ENCODE measurements around the gene KIF21A.

KIF21A gene

GRCh38 chr12:39442831-39443080, 164 bp downstream of the KIF21A start:
- ChIA-PET CTCF (interaction anchor here (0.5 kb wide), 1 partner anchor 138 kb away, joined by 3 read pairs; no protein-coding TSS in a partner anchor), POLR2A (no interaction called here)
- Histone ChIP-seq H3K27me3 (replicated peaks in 2 of 5; ENCODE audit: control insufficient read depth in 4 of 5, insufficient read depth in 5 of 5, low read length in 4 of 5) (peaks cover 0 to 16% (median 2%) of the 10 kb centered on the region in 5 experiments), H3K4me3 (ENCODE audit: control insufficient read depth in 1 of 7, extremely low read depth in 1 of 7, insufficient read depth in 4 of 7, low read depth in 2 of 7, low read length in 6 of 7) (peak overlapping the region; percentile 49 to 90 (median 69)), H3K36me3 (ENCODE audit: control insufficient read depth in 4 of 4, insufficient read depth in 4 of 4, low read length in 3 of 4) (no peaks in the 10 kb centered on the region), H3K9me3 (ENCODE audit: control extremely low read depth in 1 of 5, control insufficient read depth in 4 of 5, insufficient read depth in 2 of 5, low read depth in 1 of 5, low read length in 4 of 5) (no peaks in the 10 kb centered on the region), H3K27ac (ENCODE audit: insufficient read depth in 1 of 2, low read depth in 1 of 2, low read length in 2 of 2, poor library complexity in 1 of 2, severe bottlenecking in 2 of 2) (peak overlapping the region in 1 of 2 experiments; percentile 5), H3K4me1 (ENCODE audit: control extremely low read depth in 1 of 4, control insufficient read depth in 4 of 4, insufficient read depth in 4 of 4, low read length in 3 of 4) (peaks cover 0 to 19% (median 16%) of the 10 kb centered on the region in 4 experiments)
- DNase-seq = no peak
- WGBS (ENCODE audit: insufficient coverage) = under 1% methylated on average over 30 of the region's 34 CpGs

- ChIA-PET POLR2A (no interaction called here), CTCF (no interaction called here)
- peak; percentile 12 to 72 (median 52) for DNase-seq
- Histone ChIP-seq H3K4me3 (ENCODE audit: control insufficient read depth in 1 of 7, extremely low read depth in 1 of 7, insufficient read depth in 4 of 7, low read depth in 2 of 7, low read length in 6 of 7) (peak overlapping the region; percentile 49 to 90 (median 69)), H3K36me3 (ENCODE audit: control insufficient read depth in 4 of 4, insufficient read depth in 4 of 4, low read length in 3 of 4) (no peaks in the 10 kb centered on the region), H3K4me1 (ENCODE audit: control extremely low read depth in 1 of 4, control insufficient read depth in 4 of 4, insufficient read depth in 4 of 4, low read length in 3 of 4) (peaks cover 0 to 19% (median 16%) of the 10 kb centered on the region in 4 experiments), H3K27ac (ENCODE audit: insufficient read depth in 1 of 2, low read depth in 1 of 2, low read length in 2 of 2, poor library complexity in 1 of 2, severe bottlenecking in 2 of 2) (peak overlapping the region in 1 of 2 experiments; percentile 5), H3K9me3 (ENCODE audit: control extremely low read depth in 1 of 5, control insufficient read depth in 4 of 5, insufficient read depth in 2 of 5, low read depth in 1 of 5, low read length in 4 of 5) (no peaks in the 10 kb centered on the region), H3K27me3 (replicated peaks in 2 of 5; ENCODE audit: control insufficient read depth in 4 of 5, insufficient read depth in 5 of 5, low read length in 4 of 5) (peaks cover 0 to 16% (median 2%) of the 10 kb centered on the region in 5 experiments)
- WGBS (ENCODE audit: insufficient coverage) = 1% methylated on average over 42 of the region's 49 CpGs
Measured at GRCh38 chr12:39441963-39442830, 723 bp downstream of the KIF21A start.

- no peak overlapping the region for H3K27ac ChIP-seq (ENCODE audit: insufficient read depth in 1 of 2, low read depth in 1 of 2, low read length in 2 of 2, poor library complexity in 1 of 2, severe bottlenecking in 2 of 2)
- peaks cover 0 to 16% (median 2%) of the 10 kb centered on the region in 5 experiments for H3K27me3 ChIP-seq (replicated peaks in 2 of 5; ENCODE audit: control insufficient read depth in 4 of 5, insufficient read depth in 5 of 5, low read length in 4 of 5)
- no peaks in the 10 kb centered on the region for H3K9me3 ChIP-seq (ENCODE audit: control extremely low read depth in 1 of 5, control insufficient read depth in 4 of 5, insufficient read depth in 2 of 5, low read depth in 1 of 5, low read length in 4 of 5)
- ChIA-PET POLR2A (no interaction called here), CTCF (no interaction called here)
- WGBS (ENCODE audit: insufficient coverage) = 0% methylated on average over 1 of the region's 5 CpGs
- peak in 1 of 3 donors; percentile 6 for DNase-seq
- no peaks in the 10 kb centered on the region for H3K36me3 ChIP-seq (ENCODE audit: control insufficient read depth in 4 of 4, insufficient read depth in 4 of 4, low read length in 3 of 4)
- H3K4me3 ChIP-seq (ENCODE audit: control insufficient read depth in 1 of 7, extremely low read depth in 1 of 7, insufficient read depth in 4 of 7, low read depth in 2 of 7, low read length in 6 of 7) = peak overlapping the region in 4 of 7 experiments; percentile 69 to 90 (median 76)
- H3K4me1 ChIP-seq (ENCODE audit: control extremely low read depth in 1 of 4, control insufficient read depth in 4 of 4, insufficient read depth in 4 of 4, low read length in 3 of 4) = peaks cover 0 to 19% (median 16%) of the 10 kb centered on the region in 4 experiments
Measured at GRCh38 chr12:39441189-39441962, 1.5 kb downstream of the KIF21A start.

DNA sequence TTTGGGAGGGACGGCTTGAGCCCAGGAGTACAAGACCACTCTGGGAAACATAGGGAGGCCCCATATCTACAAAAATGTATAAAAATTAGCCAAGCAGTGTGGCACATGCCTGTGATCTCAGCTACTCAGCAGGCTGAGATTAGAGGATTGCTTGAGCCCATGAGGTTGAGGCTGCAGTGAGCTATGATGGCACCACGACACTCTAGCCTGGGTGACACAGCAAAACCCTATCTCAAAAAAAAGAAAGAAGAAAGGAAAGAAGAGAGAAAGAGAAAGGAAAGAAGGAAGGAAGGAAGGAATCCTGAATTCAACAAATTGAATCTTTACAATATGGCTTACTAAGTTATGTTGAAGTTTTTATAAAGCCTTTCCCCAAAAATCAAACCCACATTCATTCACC, 2.1 kb downstream of the KIF21A start:
- ChIA-PET POLR2A (no interaction called here), CTCF (no interaction called here)
- Histone ChIP-seq H3K9me3 (ENCODE audit: control extremely low read depth in 1 of 5, control insufficient read depth in 4 of 5, insufficient read depth in 2 of 5, low read depth in 1 of 5, low read length in 4 of 5) (no peaks in the 10 kb centered on the region), H3K27ac (ENCODE audit: insufficient read depth in 1 of 2, low read depth in 1 of 2, low read length in 2 of 2, poor library complexity in 1 of 2, severe bottlenecking in 2 of 2) (no peak overlapping the region), H3K4me3 (ENCODE audit: control insufficient read depth in 1 of 7, extremely low read depth in 1 of 7, insufficient read depth in 4 of 7, low read depth in 2 of 7, low read length in 6 of 7) (no peak overlapping the region), H3K4me1 (ENCODE audit: control extremely low read depth in 1 of 4, control insufficient read depth in 4 of 4, insufficient read depth in 4 of 4, low read length in 3 of 4) (peaks cover 0 to 19% (median 16%) of the 10 kb centered on the region in 4 experiments), H3K27me3 (replicated peaks in 2 of 5; ENCODE audit: control insufficient read depth in 4 of 5, insufficient read depth in 5 of 5, low read length in 4 of 5) (peaks cover 0 to 16% (median 2%) of the 10 kb centered on the region in 5 experiments), H3K36me3 (ENCODE audit: control insufficient read depth in 4 of 4, insufficient read depth in 4 of 4, low read length in 3 of 4) (no peaks in the 10 kb centered on the region)
- WGBS (ENCODE audit: insufficient coverage) = 88% methylated on average over 2 of the region's 2 CpGs
- DNase-seq = peak in 1 of 3 donors; percentile 2

DNA sequence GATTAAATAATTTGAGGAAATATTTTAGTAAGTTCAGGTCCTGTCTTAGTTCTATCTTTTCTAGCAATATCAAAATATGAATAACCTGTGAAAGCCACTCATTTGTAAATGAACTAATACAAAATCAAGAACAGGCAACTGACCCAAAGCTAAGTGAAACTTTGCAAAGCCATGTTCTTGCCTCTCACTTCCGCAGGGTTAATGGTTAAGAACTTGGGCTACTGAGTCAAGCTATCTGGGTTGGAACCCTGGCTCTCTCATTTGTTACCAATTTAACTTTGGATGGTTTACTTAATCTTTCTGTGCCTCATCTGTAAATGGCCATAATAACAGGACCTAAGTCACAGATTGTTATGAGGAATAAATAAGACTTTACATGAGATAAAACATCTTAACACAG, 2.8 kb downstream of the KIF21A start:
- Histone ChIP-seq H3K4me1 (ENCODE audit: control extremely low read depth in 1 of 4, control insufficient read depth in 4 of 4, insufficient read depth in 4 of 4, low read length in 3 of 4) (peaks cover 0 to 19% (median 16%) of the 10 kb centered on the region in 4 experiments), H3K27ac (ENCODE audit: insufficient read depth in 1 of 2, low read depth in 1 of 2, low read length in 2 of 2, poor library complexity in 1 of 2, severe bottlenecking in 2 of 2) (no peak overlapping the region), H3K4me3 (ENCODE audit: control insufficient read depth in 1 of 7, extremely low read depth in 1 of 7, insufficient read depth in 4 of 7, low read depth in 2 of 7, low read length in 6 of 7) (no peak overlapping the region), H3K36me3 (ENCODE audit: control insufficient read depth in 4 of 4, insufficient read depth in 4 of 4, low read length in 3 of 4) (no peaks in the 10 kb centered on the region), H3K9me3 (ENCODE audit: control extremely low read depth in 1 of 5, control insufficient read depth in 4 of 5, insufficient read depth in 2 of 5, low read depth in 1 of 5, low read length in 4 of 5) (no peaks in the 10 kb centered on the region), H3K27me3 (replicated peaks in 2 of 5; ENCODE audit: control insufficient read depth in 4 of 5, insufficient read depth in 5 of 5, low read length in 4 of 5) (peaks cover 0 to 14% (median 2%) of the 10 kb centered on the region in 5 experiments)
- DNase-seq = no peak
- POLR2A ChIA-PET = no interaction called here
- WGBS (ENCODE audit: insufficient coverage) = 90% methylated on average over 1 of the region's 1 CpG
- CTCF ChIA-PET = no interaction called here

DNA sequence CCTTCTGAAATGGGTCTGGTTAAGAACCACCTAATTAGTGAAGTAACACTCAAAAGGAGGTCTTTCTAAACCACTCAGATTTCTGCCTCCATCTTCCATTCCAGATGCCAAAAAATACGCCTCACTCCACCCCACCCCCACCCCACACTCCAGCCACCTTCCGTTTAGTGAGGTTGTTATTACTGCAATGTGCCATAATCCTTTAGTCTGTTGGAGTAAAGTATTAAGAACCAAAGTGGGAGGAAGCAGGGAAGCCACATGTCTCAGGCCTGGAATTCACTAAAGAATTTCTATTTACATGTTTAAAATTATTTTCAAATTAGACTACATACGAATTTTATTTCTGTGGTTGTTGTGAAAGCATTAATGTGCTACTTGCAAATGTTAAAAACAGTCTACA, 7.4 kb downstream of the KIF21A start:
- WGBS (ENCODE audit: insufficient coverage) = no CpG with 5 or more reads among the region's 3 CpGs
- H3K4me1 ChIP-seq (ENCODE audit: control extremely low read depth in 1 of 4, control insufficient read depth in 4 of 4, insufficient read depth in 4 of 4, low read length in 3 of 4) = no peaks in the 10 kb centered on the region
- DNase-seq = no peak
- CTCF ChIA-PET = no interaction called here
- no peak overlapping the region for H3K27ac ChIP-seq (ENCODE audit: insufficient read depth in 1 of 2, low read depth in 1 of 2, low read length in 2 of 2, poor library complexity in 1 of 2, severe bottlenecking in 2 of 2)
- H3K9me3 ChIP-seq (ENCODE audit: control extremely low read depth in 1 of 5, control insufficient read depth in 4 of 5, insufficient read depth in 2 of 5, low read depth in 1 of 5, low read length in 4 of 5) = no peaks in the 10 kb centered on the region
- no peak overlapping the region for H3K4me3 ChIP-seq (ENCODE audit: control insufficient read depth in 1 of 7, extremely low read depth in 1 of 7, insufficient read depth in 4 of 7, low read depth in 2 of 7, low read length in 6 of 7)
- H3K27me3 ChIP-seq (replicated peaks in 2 of 5; ENCODE audit: control insufficient read depth in 4 of 5, insufficient read depth in 5 of 5, low read length in 4 of 5) = peaks cover 0 to 2% (median 0%) of the 10 kb centered on the region in 5 experiments
- POLR2A ChIA-PET = no interaction called here
- H3K36me3 ChIP-seq (ENCODE audit: control insufficient read depth in 4 of 4, insufficient read depth in 4 of 4, low read length in 3 of 4) = no peaks in the 10 kb centered on the region

- H3K27ac ChIP-seq (ENCODE audit: insufficient read depth in 1 of 2, low read depth in 1 of 2, low read length in 2 of 2, poor library complexity in 1 of 2, severe bottlenecking in 2 of 2) = no peak overlapping the region
- ChIA-PET POLR2A (no interaction called here), CTCF (no interaction called here)
- no peaks in the 10 kb centered on the region for H3K36me3 ChIP-seq (ENCODE audit: control insufficient read depth in 4 of 4, insufficient read depth in 4 of 4, low read length in 3 of 4)
- H3K9me3 ChIP-seq (ENCODE audit: control extremely low read depth in 1 of 5, control insufficient read depth in 4 of 5, insufficient read depth in 2 of 5, low read depth in 1 of 5, low read length in 4 of 5) = no peaks in the 10 kb centered on the region
- H3K4me3 ChIP-seq (ENCODE audit: control insufficient read depth in 1 of 7, extremely low read depth in 1 of 7, insufficient read depth in 4 of 7, low read depth in 2 of 7, low read length in 6 of 7) = no peak overlapping the region
- DNase-seq = no peak
- H3K27me3 ChIP-seq (replicated peaks in 2 of 5; ENCODE audit: control insufficient read depth in 4 of 5, insufficient read depth in 5 of 5, low read length in 4 of 5) = no peaks in the 10 kb centered on the region
- no peaks in the 10 kb centered on the region for H3K4me1 ChIP-seq (ENCODE audit: control extremely low read depth in 1 of 4, control insufficient read depth in 4 of 4, insufficient read depth in 4 of 4, low read length in 3 of 4)
- no CpG with 5 or more reads among the region's 1 CpG for WGBS (ENCODE audit: insufficient coverage)
Measured at GRCh38 chr12:39431797-39432196, 11.1 kb downstream of the KIF21A start.
